IMR-90 (cell line): ENCODE results near the gene RAD51B.

Experiments used
- BHLHE40 ChIP-seq: fragments of 150-350 bp; IDR thresholded peaks from 2 replicates; pipeline ENCODE4 v1.6.1; 2016; ENCODE audit warnings: mild to moderate bottlenecking, low read depth, low read length
- ELK1 ChIP-seq: fragments of 150-350 bp; IDR thresholded peaks from 2 replicates; pipeline ENCODE4 v1.6.1; 2016; ENCODE audit warnings: low read depth, mild to moderate bottlenecking, low read length, moderate library complexity, borderline replicate concordance
- FOS ChIP-seq: fragments of 150-350 bp; IDR thresholded peaks from 2 replicates; pipeline ENCODE4 v1.6.1; 2016; ENCODE audit warnings: low read depth, low read length
- NFE2L2 ChIP-seq: fragments of 150-350 bp; IDR thresholded peaks from 2 replicates; pipeline ENCODE4 v1.6.1; 2016; ENCODE audit warnings: low read depth, mild to moderate bottlenecking, low read length
- POLR2A ChIP-seq: IDR thresholded peaks from 2 replicates; pipeline ENCODE4 v1.6.1; 2012; ENCODE audit warnings: mild to moderate bottlenecking, low read depth, low read length
- RCOR1 ChIP-seq: IDR thresholded peaks from 2 replicates; pipeline ENCODE4 v1.6.1; 2012; ENCODE audit warnings: mild to moderate bottlenecking, low read length, improper control_type of control experiment; ENCODE audit not compliant: insufficient replicate concordance
- RFX5 ChIP-seq: IDR thresholded peaks from 2 replicates; pipeline ENCODE4 v1.8.0; 2012; ENCODE audit warnings: low read depth, mild to moderate bottlenecking, low read length, moderate library complexity
- SMC3 ChIP-seq: fragments of 150-350 bp; IDR thresholded peaks from 2 replicates; pipeline ENCODE4 v1.6.1; 2016; ENCODE audit warnings: low read depth, mild to moderate bottlenecking, antibody characterized with exemption, low read length, moderate library complexity
- USF2 ChIP-seq: fragments of 150-350 bp; IDR thresholded peaks from 2 replicates; pipeline ENCODE4 v1.6.1; 2017; ENCODE audit warnings: mild to moderate bottlenecking, antibody characterized with exemption, low read length, low read depth
- TF ChIP-seq, protein P1 (sequence below): conservative IDR thresholded peaks from 2 replicates; pipeline ENCODE4 v1.5.1; 2012; ENCODE audit warnings: mild to moderate bottlenecking, low read depth, low read length, improper control_type of control experiment

- no peak for TF ChIP-seq POLR2A
- TF ChIP-seq, protein P1, sequence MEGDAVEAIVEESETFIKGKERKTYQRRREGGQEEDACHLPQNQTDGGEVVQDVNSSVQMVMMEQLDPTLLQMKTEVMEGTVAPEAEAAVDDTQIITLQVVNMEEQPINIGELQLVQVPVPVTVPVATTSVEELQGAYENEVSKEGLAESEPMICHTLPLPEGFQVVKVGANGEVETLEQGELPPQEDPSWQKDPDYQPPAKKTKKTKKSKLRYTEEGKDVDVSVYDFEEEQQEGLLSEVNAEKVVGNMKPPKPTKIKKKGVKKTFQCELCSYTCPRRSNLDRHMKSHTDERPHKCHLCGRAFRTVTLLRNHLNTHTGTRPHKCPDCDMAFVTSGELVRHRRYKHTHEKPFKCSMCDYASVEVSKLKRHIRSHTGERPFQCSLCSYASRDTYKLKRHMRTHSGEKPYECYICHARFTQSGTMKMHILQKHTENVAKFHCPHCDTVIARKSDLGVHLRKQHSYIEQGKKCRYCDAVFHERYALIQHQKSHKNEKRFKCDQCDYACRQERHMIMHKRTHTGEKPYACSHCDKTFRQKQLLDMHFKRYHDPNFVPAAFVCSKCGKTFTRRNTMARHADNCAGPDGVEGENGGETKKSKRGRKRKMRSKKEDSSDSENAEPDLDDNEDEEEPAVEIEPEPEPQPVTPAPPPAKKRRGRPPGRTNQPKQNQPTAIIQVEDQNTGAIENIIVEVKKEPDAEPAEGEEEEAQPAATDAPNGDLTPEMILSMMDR: no peak
- TF ChIP-seq BHLHE40: no peak
- no peak for TF ChIP-seq NFE2L2
- no peak for TF ChIP-seq FOS
- TF ChIP-seq SMC3: no peak
- TF ChIP-seq RCOR1: no peak
- TF ChIP-seq RFX5: no peak
- TF ChIP-seq USF2: no peak
- TF ChIP-seq ELK1: no peak
These were observed 849.0 kb downstream of the RAD51B start for GRCh38 chr14:68668531-68668930.
